ENCODE results near the gene CHN2. TPM values are rescaled to one million over a fixed set of nuclear protein-coding genes. Genes with fewer than 3 reads are reported as not detected.

Gene CHN2
- polyA plus RNA-seq, 1 donor from 2014 or later, result 136 TPM

GRCh38 chr7:29270594-29271318, 76.2 kb downstream of the CHN2 start:
- no peaks in the 10 kb centered on the region for H3K9me2 ChIP-seq (ENCODE audit: insufficient read depth, low read length)
- no peaks in the 10 kb centered on the region for H3K36me3 ChIP-seq (ENCODE audit: insufficient read depth, low read length)
- H2AFZ ChIP-seq (ENCODE audit: low read depth, low read length), result no peak overlapping the region
- H3K9ac ChIP-seq (ENCODE audit: low read length), result no peak overlapping the region
- no peak overlapping the region for H3K4me2 ChIP-seq (ENCODE audit: low read length)
- TF ChIP-seq POLR2AphosphoS5 (IDR thresholded peaks at IDR 0.05), result no peak
- TF ChIP-seq SMC3 (conservative IDR thresholded peaks at IDR 0.05; ENCODE audit: poor library complexity), result no peak
- TF ChIP-seq RAD21 (conservative IDR thresholded peaks at IDR 0.05), result no peak
- TF ChIP-seq EZH2 (IDR thresholded peaks at IDR 0.05; ENCODE audit: borderline replicate concordance, insufficient read depth, low read length, poor library complexity, severe bottlenecking), result no peak
- no peak for TF ChIP-seq EP300 (conservative IDR thresholded peaks at IDR 0.05; ENCODE audit: poor library complexity, severe bottlenecking)
- TF ChIP-seq MXI1 (conservative IDR thresholded peaks at IDR 0.05; ENCODE audit: poor library complexity, severe bottlenecking), result no peak
- TF ChIP-seq CTCF (IDR thresholded peaks at IDR 0.05; ENCODE audit: poor library complexity, severe bottlenecking), result no peak
- TF ChIP-seq TAF1 (IDR thresholded peaks at IDR 0.05; ENCODE audit: low read depth), result no peak
- TF ChIP-seq REST (IDR thresholded peaks at IDR 0.05; ENCODE audit: borderline replicate concordance), result no peak
- no peak overlapping the region for H3K27ac ChIP-seq (ENCODE audit: low read length)
- peaks cover 14% of the 10 kb centered on the region for H3K79me2 ChIP-seq (replicated peaks; ENCODE audit: insufficient read depth, low read length)
- no peaks in the 10 kb centered on the region for H3K27me3 ChIP-seq (ENCODE audit: insufficient read depth, low read depth, low read length)
- H3K4me3 ChIP-seq (ENCODE audit: low read length), result no peak overlapping the region
- H3F3A ChIP-seq (ENCODE audit: insufficient read depth, low read length, poor library complexity, severe bottlenecking), result no peaks in the 10 kb centered on the region
- H4K20me1 ChIP-seq (ENCODE audit: insufficient read depth), result peaks cover 4% of the 10 kb centered on the region
- no peaks in the 10 kb centered on the region for H3K9me3 ChIP-seq (ENCODE audit: low read length)

GRCh38 chr7:29271319-29271658, 76.7 kb downstream of the CHN2 start:
- Histone ChIP-seq H3K27ac (ENCODE audit: low read length) (no peak overlapping the region), H3K9me3 (ENCODE audit: low read length) (no peaks in the 10 kb centered on the region), H3K27me3 (ENCODE audit: insufficient read depth, low read depth, low read length) (no peaks in the 10 kb centered on the region), H3K36me3 (ENCODE audit: insufficient read depth, low read length) (no peaks in the 10 kb centered on the region), H4K20me1 (ENCODE audit: insufficient read depth) (peaks cover 9% of the 10 kb centered on the region), H3K9ac (ENCODE audit: low read length) (no peak overlapping the region), H3K4me2 (ENCODE audit: low read length) (no peak overlapping the region), H3F3A (ENCODE audit: insufficient read depth, low read length, poor library complexity, severe bottlenecking) (no peaks in the 10 kb centered on the region), H2AFZ (ENCODE audit: low read depth, low read length) (no peak overlapping the region), H3K9me2 (ENCODE audit: insufficient read depth, low read length) (no peaks in the 10 kb centered on the region), H3K4me3 (ENCODE audit: low read length) (no peak overlapping the region), H3K79me2 (replicated peaks; ENCODE audit: insufficient read depth, low read length) (peaks cover 18% of the 10 kb centered on the region)
- TF ChIP-seq EP300 (conservative IDR thresholded peaks at IDR 0.05; ENCODE audit: poor library complexity, severe bottlenecking) (no peak), CTCF (IDR thresholded peaks at IDR 0.05; ENCODE audit: poor library complexity, severe bottlenecking) (no peak), SMC3 (conservative IDR thresholded peaks at IDR 0.05; ENCODE audit: poor library complexity) (no peak), TAF1 (IDR thresholded peaks at IDR 0.05; ENCODE audit: low read depth) (no peak), REST (IDR thresholded peaks at IDR 0.05; ENCODE audit: borderline replicate concordance) (no peak), MXI1 (conservative IDR thresholded peaks at IDR 0.05; ENCODE audit: poor library complexity, severe bottlenecking) (no peak), EZH2 (IDR thresholded peaks at IDR 0.05; ENCODE audit: borderline replicate concordance, insufficient read depth, low read length, poor library complexity, severe bottlenecking) (no peak), POLR2AphosphoS5 (IDR thresholded peaks at IDR 0.05) (no peak), RAD21 (conservative IDR thresholded peaks at IDR 0.05) (no peak)
